Stimulated activated CD4-positive, alpha-beta T cell treated with anti-CD3 and anti-CD28 coated beads, Interleukin-12 subunit alpha, Interleukin-12 subunit beta, amount 100 ng/mL, for 4 hours (primary cell): Measurements from ENCODE around the gene PTGDS.

Experiments used
- DNase-seq: peaks from one replicate; pipeline ENCODE4 v3.0.0-alpha.2; 2020

PTGDS gene

DNA sequence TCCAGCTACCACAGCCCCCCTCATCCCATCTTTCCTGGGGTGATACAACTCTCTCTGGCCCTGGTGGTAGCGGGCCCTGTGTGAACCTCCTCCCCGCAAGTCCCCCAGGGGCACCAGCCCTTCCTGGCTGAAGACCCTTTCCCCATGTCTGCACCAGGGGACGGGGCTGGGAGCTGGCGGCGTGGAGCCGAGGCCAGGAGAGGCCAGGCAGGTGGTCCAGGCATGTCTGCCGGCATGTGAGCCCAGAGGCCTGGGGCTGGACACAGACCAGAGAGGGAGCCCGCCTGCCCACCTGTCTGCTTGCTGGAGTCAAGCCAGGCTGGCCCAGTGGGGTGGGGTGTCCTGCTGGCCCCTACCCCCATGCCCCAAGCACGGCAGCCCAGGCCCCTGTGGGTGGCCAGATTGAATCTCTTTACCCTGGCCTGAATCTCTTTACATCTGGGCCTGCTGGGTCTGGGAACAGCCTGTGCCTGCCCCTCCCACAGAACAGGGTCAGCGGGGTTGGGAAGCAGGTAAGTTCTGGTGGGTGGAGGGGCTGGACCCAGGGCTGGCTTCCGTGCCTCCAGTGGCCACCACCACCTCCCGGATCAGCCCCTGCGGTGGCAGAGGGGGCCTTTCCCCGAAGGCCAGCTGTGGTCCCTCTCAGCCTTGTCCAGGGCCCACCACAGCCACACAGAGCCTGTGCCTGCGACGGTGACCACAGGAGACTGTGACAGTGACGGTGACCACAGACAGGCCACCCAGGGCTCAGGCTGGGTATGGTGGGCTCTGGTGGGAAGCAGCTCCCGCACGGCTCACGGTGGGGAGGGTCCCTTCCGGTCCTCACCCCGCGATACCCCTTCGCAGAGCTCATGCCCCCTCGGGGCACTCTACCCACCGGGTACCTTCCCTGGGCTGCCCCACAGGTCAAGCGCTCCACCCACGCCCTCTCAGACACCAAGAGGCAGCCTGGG lies 18.1 kb upstream of the PTGDS start:
- DNase-seq, result no peak

DNA sequence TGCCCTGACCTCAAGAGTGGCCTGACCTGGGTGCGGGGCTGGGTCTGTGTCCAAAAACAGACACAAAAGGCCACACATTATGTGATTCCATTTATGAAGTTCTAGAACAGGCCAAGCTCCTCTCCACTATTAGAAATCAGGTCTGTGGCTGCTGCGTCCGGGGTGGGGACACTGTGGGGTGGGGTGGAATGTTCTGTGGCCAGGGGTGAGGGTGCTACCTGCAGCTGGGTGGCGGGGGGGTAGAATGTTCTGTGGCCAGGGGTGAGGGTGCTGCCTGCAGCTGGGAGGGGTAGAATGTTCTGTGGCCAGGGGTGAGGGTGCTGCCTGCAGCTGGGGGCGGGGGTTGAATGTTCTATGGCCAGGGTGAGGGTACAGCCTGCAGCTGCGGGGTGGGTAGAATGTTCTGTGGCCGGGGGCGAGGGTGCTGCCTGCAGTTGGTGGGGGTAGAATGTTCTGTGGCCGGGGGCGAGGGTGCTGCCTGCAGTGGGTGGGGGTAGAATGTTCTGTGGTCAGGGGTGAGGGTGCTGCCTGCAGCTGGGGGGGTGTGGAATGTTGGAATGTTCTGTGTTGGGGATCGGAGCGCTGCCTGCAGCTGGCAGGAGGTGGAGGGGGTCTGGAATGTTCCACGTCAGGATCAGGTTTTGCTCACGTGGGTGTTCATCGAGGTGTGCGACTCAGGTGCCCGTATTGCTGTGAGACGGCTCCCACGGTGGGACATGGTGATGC lies 16.9 kb upstream of the PTGDS start:
- DNase-seq, result no peak

DNA sequence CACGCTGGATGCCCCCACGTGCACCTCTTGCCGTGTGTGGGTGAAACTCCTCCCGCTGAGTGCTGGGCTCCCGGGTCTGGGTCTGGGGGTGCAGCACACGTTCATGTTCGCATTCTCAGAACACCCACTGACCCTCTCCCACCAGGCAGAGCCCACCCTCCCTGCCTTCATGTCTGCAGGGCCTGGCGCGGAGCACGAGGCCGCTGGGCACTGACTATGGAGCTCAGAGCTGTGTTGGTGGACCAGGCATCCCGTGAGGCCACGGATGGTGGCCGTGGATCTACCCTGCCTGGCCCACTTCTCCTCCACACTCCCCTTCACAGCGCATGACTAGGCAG lies 16.4 kb upstream of the PTGDS start:
- DNase-seq, result no peak

DNA sequence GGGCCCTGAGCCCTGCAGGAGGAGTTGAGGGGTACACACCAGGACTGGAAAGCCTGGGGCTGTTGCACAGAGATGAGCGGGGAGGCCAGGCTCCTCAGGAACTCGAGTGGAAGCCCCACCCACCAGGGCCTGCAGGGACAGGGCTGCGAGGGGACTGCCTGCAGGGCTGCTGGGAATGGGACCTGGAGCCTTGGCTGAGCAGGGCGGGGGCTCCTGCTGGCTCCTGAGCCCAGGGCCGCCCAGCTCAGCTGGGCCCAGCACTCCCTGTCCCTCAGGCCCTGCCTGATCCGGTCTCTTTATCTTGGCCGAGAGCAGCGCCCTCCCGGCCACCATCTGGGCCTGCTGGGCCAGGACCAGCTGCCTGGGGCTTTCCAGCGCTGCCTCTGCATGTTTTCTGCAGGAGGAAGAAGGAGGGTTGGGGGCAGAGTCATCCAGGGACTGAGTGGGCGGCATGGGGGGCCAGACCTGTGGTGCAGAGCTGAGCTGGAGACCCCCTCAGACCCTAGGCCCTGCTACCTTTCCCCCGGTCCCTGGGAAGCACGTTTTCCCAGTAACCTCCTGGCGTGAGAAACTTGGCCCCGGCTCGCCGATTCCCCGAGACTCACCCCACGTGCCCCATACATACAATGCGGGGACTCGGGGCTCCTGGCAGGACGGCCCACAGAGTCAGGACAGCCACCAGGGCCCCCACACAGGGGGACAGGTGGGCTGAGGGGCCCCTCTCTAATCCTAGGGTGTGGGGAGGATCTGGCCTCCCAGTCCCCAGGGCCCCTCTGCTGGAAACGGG lies 15.8 kb upstream of the PTGDS start:
- no peak for DNase-seq

DNA sequence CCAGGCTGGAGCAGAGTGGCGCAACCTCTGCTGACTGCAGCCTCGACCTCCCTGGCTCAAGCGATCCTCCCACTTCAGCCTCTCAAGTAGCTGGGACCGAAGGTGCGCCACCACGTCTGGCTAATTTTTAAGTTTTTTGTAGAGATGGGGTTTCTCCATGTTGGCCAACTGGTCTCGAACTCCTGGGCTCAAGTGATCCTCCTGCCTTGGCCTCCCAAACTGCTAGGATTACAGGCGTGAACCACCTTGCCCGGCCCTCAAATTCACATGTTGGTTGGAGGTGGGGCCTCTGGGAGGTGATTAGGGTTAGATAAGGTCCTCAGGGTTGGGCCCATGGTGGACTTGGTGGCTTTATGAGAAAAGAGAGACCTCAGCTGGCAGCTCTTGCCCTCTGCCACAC lies 15.1 kb upstream of the PTGDS start:
- DNase-seq, result no peak

DNA sequence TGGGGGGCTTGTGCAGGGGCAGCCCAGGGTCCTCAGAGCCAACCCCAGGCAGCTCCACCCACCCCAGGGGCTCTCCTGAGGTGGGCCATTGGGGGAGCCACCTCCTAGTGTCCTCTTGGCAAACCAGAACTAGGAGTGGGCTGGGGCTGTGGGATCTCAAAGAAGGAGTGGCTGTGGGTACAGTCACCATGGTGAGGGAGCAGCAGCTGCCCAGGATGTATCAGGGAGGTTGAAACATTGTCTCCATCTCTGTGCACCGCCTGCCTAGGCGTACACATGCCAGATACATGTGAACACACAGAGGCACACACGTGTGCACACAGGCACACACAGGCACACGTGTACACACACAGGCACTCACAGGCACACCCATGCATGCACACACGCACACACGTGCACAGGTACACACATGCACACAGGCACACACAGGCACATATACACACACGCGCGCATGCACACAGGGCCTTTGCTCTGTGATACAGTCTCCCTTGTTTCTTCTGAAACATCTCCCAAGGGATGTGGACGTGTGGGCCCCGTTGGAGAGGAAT lies 14.5 kb upstream of the PTGDS start:
- DNase-seq, result no peak

DNA sequence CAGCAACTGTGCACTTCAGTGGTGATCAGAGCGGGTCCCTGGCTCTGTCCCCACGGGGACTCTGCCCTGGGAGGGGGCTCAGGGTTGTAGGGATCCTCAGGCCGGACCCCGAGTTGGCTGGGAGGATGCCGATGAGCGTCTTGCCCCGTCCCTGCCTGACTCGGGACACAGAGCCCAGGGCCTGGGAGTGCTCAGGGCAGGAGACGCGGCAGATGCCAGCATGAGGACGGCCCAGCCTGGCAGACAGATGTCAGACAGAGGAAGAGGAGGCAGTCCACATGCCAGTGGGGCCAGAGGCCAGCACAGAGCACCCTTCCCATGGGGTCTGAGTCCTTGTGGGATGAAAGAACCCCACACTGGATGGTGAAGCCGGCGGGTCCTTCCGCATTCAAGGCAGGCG lies 14.0 kb upstream of the PTGDS start:
- no peak for DNase-seq

DNA sequence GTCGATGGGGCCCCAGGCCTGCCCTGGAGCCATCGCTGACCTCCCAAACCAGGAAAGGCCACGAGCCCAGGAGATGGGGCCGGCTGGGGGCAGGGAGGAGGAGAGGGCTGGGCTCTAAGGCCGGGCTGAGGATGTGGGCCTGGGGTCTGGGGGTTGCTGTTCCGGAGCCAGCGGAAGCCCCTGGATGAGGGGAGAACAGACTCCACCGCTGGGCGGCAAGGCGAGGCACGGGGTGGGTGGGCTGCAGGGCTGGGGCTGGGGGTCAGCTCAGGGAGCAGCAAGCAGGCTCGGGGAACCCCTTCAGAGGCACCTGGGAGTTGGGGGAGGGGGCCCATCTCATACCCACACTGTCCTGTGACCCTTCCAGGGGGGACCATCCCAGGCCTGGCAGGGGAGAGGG lies 13.6 kb upstream of the PTGDS start:
- no peak for DNase-seq

DNA sequence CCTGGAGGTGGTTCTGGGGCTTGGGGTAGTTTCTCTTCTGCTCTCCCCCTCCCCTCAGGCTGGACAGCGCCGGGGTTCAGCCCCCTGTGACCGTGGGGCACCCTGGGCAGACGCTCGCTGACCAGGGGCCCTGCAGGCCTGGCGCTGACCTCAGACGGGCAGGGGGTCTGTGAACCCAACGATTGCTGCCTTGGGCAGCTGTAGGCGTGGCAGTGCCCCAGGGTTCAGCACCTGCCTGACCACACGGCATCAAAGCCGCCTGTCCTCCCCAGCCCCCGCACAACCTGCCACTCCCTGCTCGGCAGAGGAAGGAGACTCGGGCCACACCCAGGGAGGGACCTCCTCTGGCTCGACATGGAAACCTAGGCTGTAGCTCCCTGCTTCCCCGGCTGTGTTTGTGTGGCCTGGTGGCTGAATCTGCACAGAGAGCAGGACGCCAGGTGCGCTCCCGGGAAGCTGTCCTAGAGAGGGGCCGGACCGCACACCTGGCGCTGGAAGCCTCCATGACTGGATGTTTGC lies 13.1 kb upstream of the PTGDS start:
- DNase-seq, result no peak

DNA sequence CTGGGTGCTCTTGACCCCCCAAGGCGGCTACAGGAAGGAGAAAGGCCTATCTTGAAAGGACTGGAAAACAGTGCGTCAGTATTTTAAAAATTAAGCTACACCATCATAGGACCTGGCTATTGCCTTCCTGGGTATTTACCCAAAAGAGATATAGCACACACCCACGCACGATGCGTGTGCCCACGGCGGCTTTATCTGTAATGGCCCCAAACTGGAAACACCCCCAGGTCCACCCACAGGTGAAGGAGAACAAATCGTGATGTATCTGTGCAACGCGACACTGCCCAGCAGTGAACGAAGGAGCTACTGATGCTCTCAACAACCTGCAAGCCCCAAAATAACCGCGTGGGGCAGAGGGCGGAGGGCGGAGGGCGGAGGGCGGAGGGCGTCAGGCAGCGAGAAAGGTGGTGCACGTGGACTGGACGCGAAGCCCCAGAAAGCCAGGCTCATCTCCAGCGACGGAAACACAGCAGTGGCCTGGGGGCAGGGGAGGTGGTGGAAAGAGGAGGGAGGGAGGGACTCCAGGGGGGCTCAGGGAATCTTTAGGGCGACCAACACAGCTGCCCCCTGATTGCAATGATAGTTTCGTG lies 12.4 kb upstream of the PTGDS start:
- DNase-seq, result no peak

DNA sequence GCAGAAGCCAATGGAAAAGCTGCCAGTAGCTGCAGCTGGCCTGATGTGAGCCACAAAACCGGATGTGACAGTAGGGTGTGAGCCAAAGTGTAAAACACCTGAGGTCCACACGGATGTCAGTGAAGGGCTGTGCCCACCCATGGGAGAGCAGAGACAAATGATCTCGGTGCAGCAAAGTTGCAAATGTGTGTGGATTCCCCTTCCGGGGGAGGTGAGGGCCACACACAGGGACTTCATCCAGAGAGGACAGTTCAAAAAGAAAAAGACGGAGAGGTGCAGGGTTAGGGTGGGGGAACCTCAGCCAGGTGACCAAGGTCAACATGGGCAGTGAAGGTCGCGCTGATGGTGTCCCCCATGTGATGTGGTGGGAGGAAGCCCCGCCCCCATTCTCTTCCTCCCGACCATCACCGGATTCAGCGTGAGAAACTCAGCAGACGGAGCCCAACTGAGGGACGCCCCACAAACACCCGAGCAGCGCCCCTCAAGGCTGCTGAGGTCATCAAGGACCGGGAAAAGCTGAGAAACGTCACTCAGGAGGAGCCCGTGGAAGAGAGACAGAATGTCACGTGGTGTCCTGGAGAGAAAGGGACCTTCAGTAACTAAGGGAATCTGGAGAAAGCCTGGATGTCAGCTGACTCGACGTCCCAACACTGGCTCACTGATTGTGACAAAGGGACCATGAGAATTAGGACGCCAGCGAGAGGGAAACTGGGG lies 11.4 kb upstream of the PTGDS start:
- DNase-seq, result no peak

DNA sequence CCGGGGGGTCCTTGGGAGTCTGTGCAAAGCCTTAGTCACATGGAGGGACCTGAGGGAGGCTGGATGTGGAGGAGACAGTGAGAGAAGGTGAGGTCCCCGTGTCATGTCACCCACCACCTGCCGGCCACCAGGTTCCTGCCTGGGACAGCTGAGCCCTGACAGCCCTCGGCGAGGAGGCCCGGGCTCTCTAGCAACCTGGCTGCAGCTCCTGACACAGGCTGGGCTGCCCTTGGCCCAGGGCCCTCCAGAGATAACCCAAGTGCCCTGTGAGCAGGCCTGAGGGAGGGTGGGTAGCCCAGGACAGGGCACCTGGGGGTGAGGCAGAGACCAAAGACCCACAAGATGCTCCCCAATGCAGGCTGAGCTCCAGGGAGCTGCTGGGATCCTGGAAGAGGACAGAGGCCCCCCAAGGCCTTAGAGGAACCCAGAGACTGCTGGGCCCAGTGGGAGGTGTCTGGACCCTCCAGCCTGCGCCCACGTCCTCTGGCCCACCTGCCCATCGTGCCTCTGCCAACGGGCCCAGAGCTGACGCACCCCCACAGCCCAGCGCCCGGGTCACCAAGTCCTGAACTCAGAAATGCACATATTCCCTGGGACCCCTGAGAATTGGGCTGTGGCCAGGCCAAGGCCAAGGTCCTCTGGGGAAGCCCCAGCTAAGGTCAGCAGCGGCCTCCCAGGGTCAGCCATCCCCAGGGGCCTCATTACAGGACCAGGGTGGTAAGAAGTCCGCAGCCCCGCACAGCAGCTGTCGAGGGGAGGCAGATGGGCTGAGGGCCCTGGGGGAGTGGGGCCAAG lies 8.8 kb upstream of the PTGDS start:
- no peak for DNase-seq

DNA sequence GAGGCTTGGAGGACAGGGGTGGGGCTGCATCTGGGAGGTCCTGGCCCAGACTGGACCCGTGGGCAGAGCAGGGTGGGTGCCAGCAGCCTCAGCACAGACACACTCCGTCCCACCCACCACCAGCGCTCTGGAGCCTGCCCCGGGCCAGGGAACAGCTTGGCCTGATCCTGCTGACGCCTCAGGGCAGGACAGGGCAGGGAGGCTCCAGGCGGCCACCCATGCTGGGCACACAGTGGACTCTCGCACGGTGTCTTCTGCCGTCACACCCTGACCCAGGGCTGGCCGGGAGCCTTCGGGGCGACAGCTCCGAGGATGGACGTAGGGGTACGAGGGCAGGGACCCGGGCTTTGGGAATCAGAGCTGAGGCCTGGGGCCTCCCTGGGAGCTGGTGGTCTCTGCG lies 8.2 kb upstream of the PTGDS start:
- DNase-seq, result no peak

DNA sequence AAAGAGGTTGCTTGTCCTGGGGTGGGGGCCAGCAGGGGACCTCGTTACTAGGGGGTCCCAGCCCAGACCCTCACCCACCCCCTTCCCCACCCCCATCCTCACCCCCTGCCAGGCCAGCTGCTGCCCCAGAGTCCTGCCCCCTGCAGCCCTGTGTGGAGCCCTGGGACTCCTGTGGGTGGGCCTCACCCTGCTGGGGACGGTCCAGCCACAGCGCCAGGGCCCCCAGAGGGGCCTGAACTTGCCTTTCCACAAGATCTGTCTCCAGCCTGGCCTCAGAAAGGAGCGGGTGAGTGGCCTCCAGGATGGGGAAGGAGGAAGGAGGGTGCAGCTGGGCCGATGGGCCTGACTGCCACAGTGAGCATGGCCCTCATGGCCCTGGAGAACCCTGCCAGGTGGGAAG lies 7.5 kb upstream of the PTGDS start:
- no peak for DNase-seq

DNA sequence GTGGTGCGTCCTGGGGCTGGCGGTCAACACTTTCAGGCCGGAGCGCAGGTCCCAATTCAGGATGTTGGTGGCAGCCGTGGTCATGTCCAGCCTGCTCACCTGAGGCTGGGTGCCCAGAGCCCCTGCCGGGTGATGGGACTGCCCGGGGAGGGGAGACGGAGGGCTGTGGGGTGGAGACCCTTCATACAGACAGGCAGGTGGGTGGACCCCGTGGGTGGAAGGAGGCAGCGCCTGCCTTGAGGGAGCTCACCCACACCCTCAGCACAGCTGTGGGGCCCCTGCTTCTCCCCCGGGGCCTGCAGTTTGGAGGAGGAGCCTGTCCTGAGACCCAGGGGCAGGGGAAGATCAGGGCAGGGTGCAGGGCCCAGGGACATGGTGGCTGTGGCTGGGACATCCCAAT lies 6.9 kb upstream of the PTGDS start:
- DNase-seq, result no peak

DNA sequence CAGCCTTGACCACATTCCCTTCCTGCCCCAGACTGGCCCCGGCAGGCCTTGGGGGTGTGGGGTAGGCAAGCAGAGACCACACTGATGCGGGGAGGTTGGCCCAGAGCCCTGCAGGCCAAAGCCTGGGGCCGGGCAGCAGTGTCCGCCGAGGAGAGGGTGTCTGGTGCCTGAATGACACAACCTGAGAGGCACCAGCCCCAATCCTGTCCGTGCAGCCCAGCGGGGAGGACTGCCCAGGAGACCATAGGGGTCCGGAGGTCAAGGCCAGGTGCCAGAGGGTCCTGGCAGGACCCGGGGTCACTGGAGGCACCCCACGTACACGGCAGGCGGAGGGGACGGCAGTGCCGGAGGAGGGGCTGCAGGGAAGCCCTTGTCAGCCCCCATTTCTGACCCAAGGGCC lies 5.6 kb upstream of the PTGDS start:
- DNase-seq, result no peak

DNA sequence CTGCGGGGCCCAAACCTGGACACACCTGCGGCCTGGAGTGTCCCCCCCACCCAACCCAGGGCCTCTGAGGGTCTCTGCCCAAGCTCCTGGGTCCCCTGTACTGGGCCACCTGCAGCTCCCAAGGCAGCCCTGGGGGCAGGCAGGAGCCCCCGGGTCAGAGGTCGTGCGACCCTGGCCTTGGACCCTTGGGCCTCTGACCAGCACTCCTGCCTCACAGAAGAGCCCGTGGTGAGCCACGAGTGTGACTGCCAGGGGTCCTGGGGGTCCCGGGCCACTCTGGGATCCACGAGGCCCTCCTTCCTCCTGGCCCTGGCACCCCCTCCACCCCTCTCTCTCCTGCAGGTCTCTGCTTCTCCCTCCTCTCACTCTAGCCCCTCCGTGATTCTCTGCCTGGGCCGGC lies 5.0 kb upstream of the PTGDS start:
- DNase-seq, result no peak

DNA sequence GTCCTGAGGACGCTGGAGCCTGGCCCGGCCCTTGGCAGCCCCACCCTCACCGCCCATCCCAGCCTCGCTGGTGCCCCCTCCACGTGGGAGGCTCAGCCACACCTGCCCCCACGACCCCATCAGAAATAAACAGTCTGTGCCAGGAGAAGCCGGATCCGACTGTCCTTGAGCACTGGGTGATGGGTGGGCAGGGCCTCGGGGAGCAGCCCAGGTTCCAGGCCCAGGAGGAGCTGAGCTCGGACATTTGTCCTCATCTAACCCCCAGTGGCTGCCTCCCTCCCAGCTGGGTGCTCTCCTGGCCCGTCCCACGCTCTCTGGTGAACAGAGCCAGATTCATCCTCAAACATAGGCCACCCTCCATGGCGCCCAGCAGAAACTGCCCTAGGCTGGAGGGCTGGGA lies 4.6 kb upstream of the PTGDS start:
- no peak for DNase-seq

DNA sequence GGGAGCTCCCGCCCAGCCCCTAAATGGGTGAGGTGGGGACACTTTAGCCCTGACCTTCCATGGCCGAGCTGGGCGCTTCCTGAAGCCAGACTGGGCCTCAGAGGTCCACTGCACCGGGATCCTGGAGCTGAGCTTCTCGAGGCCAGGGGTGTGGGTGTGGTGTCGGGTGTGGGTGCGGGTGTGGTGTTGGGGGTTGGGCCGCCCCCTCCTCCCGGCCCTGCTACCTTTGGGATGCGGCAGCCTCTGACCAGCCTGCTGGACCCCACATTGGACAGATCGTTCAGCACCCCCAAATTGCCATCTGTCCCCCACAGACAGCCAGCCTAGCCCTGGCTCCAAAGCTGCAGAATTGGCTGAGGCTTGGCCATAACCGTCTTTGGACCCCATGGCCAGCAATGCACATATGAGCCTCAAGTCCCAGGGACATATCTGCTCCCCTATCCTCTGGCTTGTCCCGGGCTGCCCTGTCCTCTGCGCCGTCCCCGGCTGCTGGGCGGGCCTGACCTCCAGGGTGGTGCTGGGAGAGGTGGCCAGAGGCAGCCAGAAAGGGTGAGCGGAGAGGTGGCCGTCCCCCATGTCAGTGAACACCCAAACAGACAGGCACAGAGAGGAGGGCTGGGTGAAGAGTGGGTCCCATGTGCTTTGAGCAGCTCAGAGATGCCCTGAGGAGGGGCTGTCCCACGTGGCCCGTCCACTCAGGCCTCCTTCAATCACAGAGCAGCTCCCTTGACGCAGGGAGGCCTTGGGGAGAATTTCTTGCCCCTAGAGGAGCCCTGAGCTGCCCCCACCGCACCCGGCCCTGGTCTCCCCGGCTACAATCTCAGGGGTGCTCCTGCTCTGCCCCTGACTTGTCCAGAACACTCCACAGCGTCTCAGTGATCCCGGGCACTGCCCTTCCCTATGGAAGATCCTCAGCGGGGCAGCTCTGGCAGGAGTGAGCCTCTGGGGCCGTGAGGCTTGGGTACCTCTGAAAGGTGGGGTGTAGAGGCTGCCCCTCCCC lies 3.4 kb upstream of the PTGDS start:
- DNase-seq, result no peak
